ENCODE data around the gene METTL1.

DNA sequence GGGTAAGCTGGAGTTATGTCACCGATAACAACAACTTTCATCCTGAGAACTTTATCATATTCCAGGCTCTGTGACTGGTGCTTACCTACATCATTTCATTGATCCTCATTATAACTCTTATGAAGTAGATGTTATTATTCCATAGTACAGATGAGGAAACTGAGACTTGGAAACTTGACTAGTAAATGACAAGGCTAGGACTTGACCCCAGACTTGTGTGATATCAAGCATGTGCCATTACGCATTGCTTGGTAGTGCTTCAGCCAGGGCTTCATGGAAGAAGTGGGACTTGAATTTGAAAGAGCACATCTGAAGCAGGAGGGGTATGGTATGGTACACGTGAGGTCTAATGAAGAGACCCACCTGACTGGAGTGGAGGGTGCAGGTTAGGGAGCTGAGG is 34.8 kb upstream of the METTL1 start:
- no peak for TF ChIP-seq POLR2AphosphoS5 (IDR thresholded peaks at IDR 0.05; ENCODE audit: low read depth)
- no peak for TF ChIP-seq CTCF (IDR thresholded peaks at IDR 0.05; ENCODE audit: insufficient read depth, low read length)
- TF ChIP-seq GABPA (IDR thresholded peaks at IDR 0.05; ENCODE audit: low read depth) = no peak
- TF ChIP-seq REST (IDR thresholded peaks at IDR 0.05; ENCODE audit: insufficient replicate concordance, low read depth) = no peak

Measured in HL-60 (cell line).